Natural killer cell (primary cell): Measurements from ENCODE around the gene CCL13. TPM values are rescaled to one million over a fixed set of nuclear protein-coding genes. Genes with fewer than 3 reads are reported as not detected.

Experiments
- ATAC-seq, 3 donors: fragments of 150-1000 bp in 2 of 3; fragments of 200-7000 bp in 1 of 3; cut with Tn5 transposase; 1 replicate in 1 of 3; 2 replicates in 2 of 3; pipeline ENCODE4 v1.10.0; 2021; ENCODE audit warnings: mild to moderate bottlenecking in 2 of 3, moderate library complexity in 2 of 3
- DNase-seq, 2 donors: peaks; one replicate each; pipeline versions ENCODE4 v3.0.0 to v3.0.0-alpha.2; 2013 to 2021; ENCODE audit warnings: mixed read lengths in 1 of 2
- H3K27ac ChIP-seq: one replicate; pipeline ENCODE4 v1.5.1; 2013; ENCODE audit warnings: mild to moderate bottlenecking, low read length
- H3K27me3 ChIP-seq: one replicate; pipeline ENCODE4 v1.6.1; 2013; ENCODE audit warnings: low read length; ENCODE audit not compliant: control insufficient read depth, insufficient read depth
- H3K36me3 ChIP-seq: one replicate; pipeline ENCODE4 v1.6.1; 2013; ENCODE audit warnings: low read length; ENCODE audit not compliant: control insufficient read depth, insufficient read depth
- H3K4me1 ChIP-seq: one replicate; pipeline ENCODE4 v1.6.1; 2013; ENCODE audit warnings: low read length; ENCODE audit not compliant: control insufficient read depth, insufficient read depth
- H3K4me3 ChIP-seq: one replicate; pipeline ENCODE4 v1.5.1; 2013; ENCODE audit warnings: low read length
- H3K9me3 ChIP-seq: one replicate; pipeline ENCODE4 v1.6.1; 2013; ENCODE audit warnings: low read length; ENCODE audit not compliant: control insufficient read depth, insufficient read depth
- H3K27ac Mint-ChIP-seq, 2 donors: one replicate each; pipeline ENCODE4 v1.8.0; 2022; ENCODE audit warnings: mild to moderate bottlenecking in 2 of 2, mixed read lengths in 2 of 2, moderate library complexity in 1 of 2
- H3K27me3 Mint-ChIP-seq, 2 donors: one replicate each; pipeline ENCODE4 v1.8.0; 2022; ENCODE audit warnings: low read depth in 2 of 2, mixed read lengths in 2 of 2
- H3K36me3 Mint-ChIP-seq: one replicate; pipeline ENCODE4 v1.8.0; 2022; ENCODE audit warnings: mixed read lengths
- H3K4me1 Mint-ChIP-seq, 2 donors: one replicate each; pipeline ENCODE4 v1.8.0; 2022; ENCODE audit warnings: mixed read lengths in 2 of 2
- H3K4me3 Mint-ChIP-seq: one replicate; pipeline ENCODE4 v1.8.0; 2022; ENCODE audit warnings: mild to moderate bottlenecking, moderate library complexity, mixed read lengths
- H3K9me3 Mint-ChIP-seq, 2 donors: one replicate each; pipeline ENCODE4 v1.8.0; 2022; ENCODE audit warnings: mixed read lengths in 2 of 2
- WGBS: methylation state at CpG from one replicate; pipeline ENCODE4 v1.1.7; 2013; ENCODE audit warnings: missing lambda C conversion rate; ENCODE audit not compliant: insufficient coverage; 5-methylcytosine and 5-hydroxymethylcytosine counted together
- intact Hi-C: fragments of 100-400 bp; cut with micrococcal nuclease; formaldehyde crosslinking; loops from one replicate; pipeline ENCODE4 v1.14.2; 2022
- total RNA-seq, 4 donors: library from RNA; stranded (reverse); fragments of 120-200 nt in 1 of 4; gene quantifications; one replicate each; pipeline versions ENCODE4 v1.2.3 to v1.2.4, GENCODE V29; 2013 to 2022
- TF ChIP-seq, protein P1 (sequence below): fragments of 200-600 bp; IDR thresholded peaks from one replicate; pipeline ENCODE4 v1.8.0; 2022; ENCODE audit warnings: antibody characterized with exemption

Gene CCL13
- total RNA-seq, 3 donors from 2014 or later (not counting 1 experiment from before 2014, with no cell fraction given): not detected

GRCh38 chr17:34384822-34385605 is 28.7 kb downstream of the CCL13 start:
- Histone ChIP-seq H3K27me3 (no peaks in the 10 kb centered on the region), H3K4me3 (no peak overlapping the region), H3K36me3 (no peaks in the 10 kb centered on the region), H3K27ac (no peak overlapping the region), H3K4me1 (peaks cover 9% of the 10 kb centered on the region), H3K9me3 (no peaks in the 10 kb centered on the region)
- Mint-ChIP-seq H3K36me3 (no peaks in the 10 kb centered on the region), H3K4me1 (peaks cover 0 to 11% of the 10 kb centered on the region in 2 donors), H3K27ac (no peak overlapping the region), H3K27me3 (peaks cover 0 to 39% of the 10 kb centered on the region in 2 donors), H3K9me3 (no peaks in the 10 kb centered on the region), H3K4me3 (no peak overlapping the region)
- 59% methylated on average over 8 of the region's 9 CpGs for WGBS
- DNase-seq: no peak
- ATAC-seq: no peak
- TF ChIP-seq, protein P1, sequence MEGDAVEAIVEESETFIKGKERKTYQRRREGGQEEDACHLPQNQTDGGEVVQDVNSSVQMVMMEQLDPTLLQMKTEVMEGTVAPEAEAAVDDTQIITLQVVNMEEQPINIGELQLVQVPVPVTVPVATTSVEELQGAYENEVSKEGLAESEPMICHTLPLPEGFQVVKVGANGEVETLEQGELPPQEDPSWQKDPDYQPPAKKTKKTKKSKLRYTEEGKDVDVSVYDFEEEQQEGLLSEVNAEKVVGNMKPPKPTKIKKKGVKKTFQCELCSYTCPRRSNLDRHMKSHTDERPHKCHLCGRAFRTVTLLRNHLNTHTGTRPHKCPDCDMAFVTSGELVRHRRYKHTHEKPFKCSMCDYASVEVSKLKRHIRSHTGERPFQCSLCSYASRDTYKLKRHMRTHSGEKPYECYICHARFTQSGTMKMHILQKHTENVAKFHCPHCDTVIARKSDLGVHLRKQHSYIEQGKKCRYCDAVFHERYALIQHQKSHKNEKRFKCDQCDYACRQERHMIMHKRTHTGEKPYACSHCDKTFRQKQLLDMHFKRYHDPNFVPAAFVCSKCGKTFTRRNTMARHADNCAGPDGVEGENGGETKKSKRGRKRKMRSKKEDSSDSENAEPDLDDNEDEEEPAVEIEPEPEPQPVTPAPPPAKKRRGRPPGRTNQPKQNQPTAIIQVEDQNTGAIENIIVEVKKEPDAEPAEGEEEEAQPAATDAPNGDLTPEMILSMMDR: no peak
- intact Hi-C loops: no loop called here

GRCh38 chr17:34386343-34386696 is 30.0 kb downstream of the CCL13 start:
- no peaks in the 10 kb centered on the region for H3K27me3 ChIP-seq
- peaks cover 9% of the 10 kb centered on the region for H3K4me1 ChIP-seq
- H3K27me3 Mint-ChIP-seq: peaks cover 0 to 39% of the 10 kb centered on the region in 2 donors
- TF ChIP-seq, protein P1: no peak
- no peak overlapping the region for H3K27ac Mint-ChIP-seq
- ATAC-seq (no peak), DNase-seq (no peak)
- no peak overlapping the region for H3K27ac ChIP-seq
- WGBS: 92% methylated on average over 5 of the region's 5 CpGs
- no peaks in the 10 kb centered on the region for H3K9me3 Mint-ChIP-seq
- peaks cover 0 to 11% of the 10 kb centered on the region in 2 donors for H3K4me1 Mint-ChIP-seq
- intact Hi-C loops: no loop called here
- H3K9me3 ChIP-seq: no peaks in the 10 kb centered on the region
- H3K4me3 Mint-ChIP-seq: no peak overlapping the region
- H3K36me3 Mint-ChIP-seq: no peaks in the 10 kb centered on the region
- no peak overlapping the region for H3K4me3 ChIP-seq
- H3K36me3 ChIP-seq: no peaks in the 10 kb centered on the region

- Histone ChIP-seq H3K4me3 (no peak overlapping the region), H3K36me3 (no peaks in the 10 kb centered on the region), H3K4me1 (peaks cover 9% of the 10 kb centered on the region), H3K27me3 (no peaks in the 10 kb centered on the region), H3K9me3 (no peaks in the 10 kb centered on the region), H3K27ac (no peak overlapping the region)
- no peak for ATAC-seq
- no peak for DNase-seq
- peaks cover 0 to 11% of the 10 kb centered on the region in 2 donors for H3K4me1 Mint-ChIP-seq
- H3K36me3 Mint-ChIP-seq: no peaks in the 10 kb centered on the region
- TF ChIP-seq, protein P1: no peak
- intact Hi-C loops: no loop called here
- H3K4me3 Mint-ChIP-seq: no peak overlapping the region
- WGBS: 90% methylated on average over 4 of the region's 5 CpGs
- H3K27me3 Mint-ChIP-seq: peaks cover 0 to 39% of the 10 kb centered on the region in 2 donors
- no peak overlapping the region for H3K27ac Mint-ChIP-seq
- no peaks in the 10 kb centered on the region for H3K9me3 Mint-ChIP-seq
Measured at GRCh38 chr17:34386697-34387550, 30.6 kb downstream of the CCL13 start.
